Hair follicular keratinocyte (primary cell): ENCODE measurements around the gene COLQ. TPM values are rescaled to one million over a fixed set of nuclear protein-coding genes. Genes with fewer than 3 reads are reported as not detected.

Experiments
- total RNA-seq: library from RNA; depleted of rRNA; stranded (reverse); fragments of >200 nt; gene quantifications from 2 replicates; pipeline ENCODE4 v1.2.3, GENCODE V29; 2015

Gene COLQ
- 0.08 and 0.16 TPM in 2 replicates for total RNA-seq

GRCh38 chr3:15521573-15521965 is at the start of gene COLQ:
COLQ (minus strand) TSS chr3:15521706; CDS start chr3:15521625, 81 bp downstream.

DNA sequence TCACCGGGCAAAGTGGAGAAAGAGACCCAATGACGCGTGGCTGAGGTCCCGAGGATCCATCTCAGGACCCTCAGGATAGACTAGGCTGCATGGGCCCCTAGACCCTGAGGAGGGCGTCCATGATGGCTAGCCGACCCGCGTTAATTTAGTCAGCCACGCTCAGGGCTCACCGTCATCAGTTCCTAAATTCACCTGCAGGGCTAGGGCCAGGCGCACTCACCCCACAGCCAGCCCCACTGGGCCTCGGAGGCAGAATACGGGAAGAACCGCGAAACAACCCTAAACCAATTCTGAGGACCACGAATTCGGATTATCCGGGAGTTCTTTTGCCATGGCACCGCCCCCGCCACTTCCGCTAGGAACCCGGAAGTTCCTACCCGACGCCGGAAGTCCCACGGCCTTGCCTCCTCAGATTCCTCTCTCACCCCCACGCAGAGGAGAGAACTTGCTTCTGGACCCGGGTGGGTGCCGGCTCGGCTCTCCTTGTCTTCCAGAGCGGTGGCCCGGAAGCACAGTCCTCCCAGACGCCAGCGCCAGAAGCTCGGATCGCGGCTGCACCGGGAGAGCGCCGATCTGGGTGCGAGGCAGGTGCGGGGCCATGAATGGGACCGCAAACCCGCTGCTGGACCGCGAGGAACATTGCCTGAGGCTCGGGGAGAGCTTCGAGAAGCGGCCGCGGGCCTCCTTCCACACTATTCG is 94.2 kb downstream of the COLQ start, which contains the start of the genes EAF1 and METTL6:
Gene EAF1, plus strand, starts transcription at position 417 of the 699 bp plus-strand sequence. Its CDS starts 182 bp downstream, at position 599.
Gene METTL6, minus strand, starts transcription at position 363 of the 699 bp plus-strand sequence. CDS start 1,033 bp downstream, outside the sequence.

Other genes starting within 250 kb of the COLQ start
- gene SH3BP5, start 189.1 kb downstream of the COLQ start, total RNA-seq = 8.8 and 13.9 TPM in 2 replicates
- gene METTL6, start 94.2 kb downstream of the COLQ start, total RNA-seq = 15.8 and 17.1 TPM in 2 replicates
- gene EAF1, start 94.1 kb downstream of the COLQ start, total RNA-seq = 19.1 and 20.4 TPM in 2 replicates
- gene HACL1, start 79.9 kb upstream of the COLQ start, total RNA-seq = 21.2 and 24.7 TPM in 2 replicates
- gene BTD, start 80.0 kb upstream of the COLQ start, total RNA-seq = 16.7 and 17.2 TPM in 2 replicates